Brain microvascular endothelial cell (primary cell): ENCODE data around the gene ADCY5.

ENCODE experiments used
- DNase-seq: peaks from one replicate; pipeline ENCODE4 v3.0.0-alpha.2; 2020
- H3K27ac ChIP-seq: fragments of 250-450 bp; sonication (Bioruptor Pico); 2 replicates; pipeline ENCODE4 v1.5.1; 2020; ENCODE audit warnings: mild to moderate bottlenecking, moderate library complexity
- H3K27me3 ChIP-seq: fragments of 250-450 bp; sonication (Bioruptor Pico); replicated peaks from 2 replicates; pipeline ENCODE4 v1.5.1; 2020; ENCODE audit warnings: mild to moderate bottlenecking
- H3K36me3 ChIP-seq: fragments of 250-450 bp; sonication (Bioruptor Pico); replicated peaks from 2 replicates; pipeline ENCODE4 v1.5.1; 2020; ENCODE audit warnings: mild to moderate bottlenecking
- H3K4me3 ChIP-seq: 2 replicates; pipeline ENCODE4 v1.5.1; 2011; ENCODE audit warnings: low read depth, mild to moderate bottlenecking, control low read depth, low read length, moderate library complexity
- CTCF ChIP-seq: IDR thresholded peaks from 2 replicates; pipeline ENCODE4 v1.5.1; 2011; ENCODE audit warnings: low read depth, mild to moderate bottlenecking, moderate library complexity, low read length, control low read depth, inconsistent platforms; ENCODE audit errors: missing control alignments
- in situ Hi-C: cut with HindIII; loops from 2 replicates; pipeline ENCODE4 v1.10.0; 2017; ENCODE audit warnings: low sequenced_read_pairs, low pct_ligation_motif_present

The ADCY5 gene

DNA sequence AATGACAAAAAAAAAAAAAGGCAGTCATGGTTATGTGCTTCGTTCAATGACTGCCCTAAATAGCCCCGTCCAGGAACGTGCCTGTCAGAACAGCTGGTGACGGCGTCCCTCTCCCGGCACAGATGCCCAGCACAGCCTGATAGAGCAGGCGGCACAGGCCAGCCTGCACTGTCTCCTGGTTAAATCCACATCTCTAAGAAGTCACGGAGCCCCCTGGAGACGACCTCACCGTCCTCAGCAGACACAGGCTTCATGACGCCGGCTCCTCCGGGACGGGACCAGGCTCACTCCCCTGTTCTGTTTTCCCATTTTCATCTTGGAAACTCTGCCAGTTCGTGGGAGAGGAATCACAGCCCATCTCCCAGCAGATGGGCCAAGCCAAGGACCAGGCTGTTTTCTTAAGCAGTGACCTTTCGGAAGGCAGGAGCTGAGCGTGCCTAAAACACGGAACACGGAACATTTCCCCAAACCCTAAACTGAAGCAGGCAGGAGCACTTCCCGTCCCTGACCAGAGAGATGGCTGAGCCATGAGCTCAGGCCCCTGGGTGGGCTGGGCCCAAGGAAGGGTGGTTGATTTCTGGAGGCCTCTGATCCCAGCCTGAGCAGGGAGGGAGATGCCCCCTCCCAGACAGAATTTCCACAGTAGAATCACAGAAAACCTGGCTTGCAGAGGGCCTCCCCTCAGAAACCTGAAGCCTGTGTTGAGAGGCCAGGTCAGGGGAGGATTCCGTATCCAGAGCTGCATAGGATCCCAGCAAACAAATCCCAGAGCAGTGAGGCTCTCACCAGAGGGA, 35.9 kb downstream of the ADCY5 start:
- Histone ChIP-seq H3K4me3 (no peak overlapping the region), H3K36me3 (no peaks in the 10 kb centered on the region), H3K27ac (no peak overlapping the region), H3K27me3 (peaks cover 36% of the 10 kb centered on the region)
- no peak for TF ChIP-seq CTCF
- no peak for DNase-seq
- in situ Hi-C loops = no loop called here

GRCh38 chr3:123412076-123412475, 36.8 kb downstream of the ADCY5 start:
- Histone ChIP-seq H3K27me3 (peaks cover 35% of the 10 kb centered on the region), H3K4me3 (no peak overlapping the region), H3K36me3 (no peaks in the 10 kb centered on the region), H3K27ac (no peak overlapping the region)
- in situ Hi-C loops = no loop called here
- TF ChIP-seq CTCF = no peak
- DNase-seq = no peak

GRCh38 chr3:123411340-123412040, 37.4 kb downstream of the ADCY5 start:
- no peak for DNase-seq
- in situ Hi-C loops = no loop called here
- Histone ChIP-seq H3K27ac (no peak overlapping the region), H3K36me3 (no peaks in the 10 kb centered on the region), H3K4me3 (no peak overlapping the region), H3K27me3 (peaks cover 32% of the 10 kb centered on the region)
- no peak for TF ChIP-seq CTCF

- no peak for DNase-seq
- Histone ChIP-seq H3K27ac (no peak overlapping the region), H3K27me3 (peaks cover 27% of the 10 kb centered on the region), H3K4me3 (no peak overlapping the region), H3K36me3 (no peaks in the 10 kb centered on the region)
- in situ Hi-C loops = no loop called here
- no peak for TF ChIP-seq CTCF
These were observed 38.8 kb downstream of the ADCY5 start for GRCh38 chr3:123410149-123410515.

DNA sequence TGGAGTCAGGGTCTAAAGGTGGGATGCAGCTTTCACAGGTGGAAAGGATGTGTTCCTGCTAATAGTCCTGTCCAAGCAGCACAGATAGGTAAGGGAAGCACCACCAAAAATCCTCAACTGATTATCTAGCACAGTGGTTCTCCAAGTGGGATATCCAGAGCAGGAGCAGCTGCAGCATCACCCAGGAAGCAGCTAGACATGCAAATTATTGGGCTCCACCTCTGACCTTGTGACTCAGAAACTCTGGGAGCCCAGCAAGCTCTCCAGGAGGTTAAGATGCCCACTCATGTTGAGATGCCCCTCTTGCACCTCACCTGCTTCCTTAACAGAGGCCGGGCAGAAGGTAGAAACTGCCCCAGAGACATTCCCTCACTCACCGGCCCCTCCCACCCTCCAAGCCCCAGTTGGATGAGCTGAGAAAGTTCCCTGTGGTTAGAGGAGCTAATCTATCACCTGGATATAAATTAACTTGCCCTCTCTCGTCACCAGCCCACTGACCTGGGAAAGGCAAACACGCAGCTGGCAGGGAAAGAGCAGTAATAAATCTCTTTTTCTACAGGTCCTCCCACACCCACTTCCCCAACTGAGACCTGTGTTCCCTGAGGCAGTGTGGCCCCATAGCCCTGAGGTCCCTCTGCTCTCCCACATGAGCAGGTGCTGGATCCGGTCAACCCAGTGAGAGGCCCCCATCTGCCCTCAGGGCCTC, 39.3 kb downstream of the ADCY5 start:
- Histone ChIP-seq H3K4me3 (no peak overlapping the region), H3K27me3 (peaks cover 22% of the 10 kb centered on the region), H3K27ac (no peak overlapping the region), H3K36me3 (no peaks in the 10 kb centered on the region)
- TF ChIP-seq CTCF = no peak
- in situ Hi-C loops = no loop called here
- DNase-seq = no peak
